HG03095 (cell line): ENCODE measurements around the gene ACTR3C.

Experiments
- ATAC-seq: cut with Tn5 transposase; IDR thresholded peaks from one replicate; pipeline ENCODE4 v1.9.1; 2021; ENCODE audit warnings: moderate library complexity; ENCODE audit not compliant: unreplicated experiment

ACTR3C gene

DNA sequence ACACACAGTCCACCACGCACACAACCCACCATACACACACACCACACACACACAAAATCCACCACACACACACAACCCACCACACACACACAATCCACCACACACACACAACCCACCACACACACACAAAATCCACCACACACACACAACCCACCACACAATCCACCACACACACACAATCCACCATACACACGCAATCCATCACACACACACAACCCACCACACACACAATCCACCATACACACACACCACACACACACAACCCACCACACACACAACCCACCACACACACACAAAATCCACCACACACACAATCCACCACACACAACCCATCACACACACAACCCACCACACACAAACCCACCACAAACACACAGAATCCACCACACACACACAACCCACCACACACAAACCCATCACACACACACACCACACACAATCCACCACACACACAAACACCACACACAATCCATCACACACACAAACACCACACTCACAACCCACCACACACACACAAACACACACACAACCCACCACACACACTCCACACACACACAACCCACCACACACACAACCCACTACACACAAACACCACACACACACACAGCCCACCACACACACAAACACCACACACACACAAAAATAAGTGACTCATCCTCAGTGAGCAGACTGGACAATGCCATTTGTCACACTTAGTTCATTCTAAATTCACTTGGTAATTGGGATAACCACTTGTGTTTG lies 36.4 kb upstream of the ACTR3C start:
- ATAC-seq, result no peak

DNA sequence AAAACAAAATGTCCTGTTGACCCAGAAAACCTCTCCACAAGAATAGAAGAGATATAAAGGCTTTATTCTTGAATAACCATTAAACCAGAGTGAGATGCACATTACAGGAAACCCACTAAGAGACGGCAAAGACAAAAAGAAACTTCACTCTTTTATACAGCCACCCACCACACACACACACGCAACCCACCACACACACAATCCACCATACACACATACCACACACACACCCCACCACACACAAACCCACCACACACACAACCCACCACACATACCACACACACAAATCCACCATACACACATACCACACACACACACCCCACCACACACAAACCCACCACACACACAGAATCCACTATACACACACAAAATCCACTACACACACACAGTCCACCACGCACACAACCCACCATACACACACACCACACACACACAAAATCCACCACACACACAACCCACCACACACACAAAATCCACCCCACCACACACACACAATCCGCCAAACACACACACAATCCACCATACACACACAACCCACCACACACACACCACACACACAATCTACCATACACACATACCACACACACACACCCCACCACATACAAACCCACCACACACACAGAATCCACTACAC lies 35.8 kb upstream of the ACTR3C start:
- ATAC-seq, result no peak

DNA sequence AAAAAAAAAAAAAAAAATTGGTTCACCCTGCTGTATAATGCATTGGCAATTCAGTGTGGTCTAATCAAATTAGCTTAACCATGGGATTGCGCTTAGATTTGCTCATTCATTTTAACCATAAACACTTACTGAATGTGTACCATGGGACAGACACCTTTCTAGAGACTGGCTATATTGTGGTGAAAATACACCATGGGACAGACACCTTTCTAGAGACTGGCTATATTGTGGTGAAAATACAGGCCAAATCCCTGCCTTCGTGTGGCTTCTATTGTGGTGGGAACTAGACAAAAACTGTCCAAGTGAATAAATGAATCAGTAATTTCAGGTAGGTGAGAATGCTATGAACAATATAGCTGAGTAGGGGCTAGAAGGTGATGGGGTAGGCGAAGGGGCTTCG lies 35.1 kb upstream of the ACTR3C start:
- ATAC-seq, result no peak

DNA sequence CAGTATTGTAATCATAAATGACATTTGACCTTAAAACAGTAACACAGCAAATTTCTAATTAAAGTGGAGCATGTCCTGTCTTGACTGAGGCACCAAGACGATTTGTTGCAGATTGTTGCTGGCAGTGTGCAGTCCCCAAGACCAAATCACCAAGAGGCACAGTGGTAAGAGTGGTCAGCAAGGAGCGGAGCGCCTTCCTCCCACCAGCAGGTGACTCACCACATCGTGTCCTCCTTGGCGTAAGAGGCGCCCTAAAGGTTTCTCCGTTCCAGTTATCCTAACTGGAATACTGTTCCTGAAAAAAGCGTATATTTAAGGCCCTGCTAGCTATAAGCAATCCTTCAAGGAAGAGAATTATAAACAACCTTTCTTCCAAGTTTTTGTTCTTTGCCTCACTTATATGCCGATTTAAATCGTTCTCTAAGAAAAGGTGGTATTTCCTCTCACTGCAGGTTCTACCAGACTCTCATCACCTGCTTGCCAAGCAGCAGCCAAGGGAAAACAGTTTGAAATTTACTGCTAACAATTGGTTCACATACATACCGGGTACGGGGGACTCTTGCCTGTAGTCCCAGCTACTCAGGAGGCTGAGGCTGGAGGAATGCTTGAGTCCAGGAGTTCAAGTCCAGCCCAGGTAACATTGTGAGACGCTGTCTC lies 34.6 kb upstream of the ACTR3C start:
- no peak for ATAC-seq

DNA sequence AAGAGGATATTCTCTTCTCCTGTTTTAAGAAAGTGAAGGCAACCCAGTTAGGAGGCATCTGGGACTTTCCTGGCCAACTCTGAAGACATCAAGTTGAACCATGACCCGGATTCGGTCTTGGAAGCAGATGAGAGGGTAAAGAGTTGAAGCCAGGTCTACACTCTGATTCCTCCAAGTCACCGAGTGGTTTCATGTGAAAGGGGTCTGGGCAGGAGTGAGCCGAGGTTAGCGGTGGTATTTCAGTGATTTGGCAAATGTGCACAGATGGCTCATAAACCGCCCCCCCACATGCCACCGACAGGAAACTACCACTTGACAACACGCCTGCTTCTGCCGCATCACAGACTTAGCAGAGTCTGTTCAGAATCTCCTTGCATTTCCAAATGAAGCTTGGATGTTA lies 33.9 kb upstream of the ACTR3C start:
- no peak for ATAC-seq

DNA sequence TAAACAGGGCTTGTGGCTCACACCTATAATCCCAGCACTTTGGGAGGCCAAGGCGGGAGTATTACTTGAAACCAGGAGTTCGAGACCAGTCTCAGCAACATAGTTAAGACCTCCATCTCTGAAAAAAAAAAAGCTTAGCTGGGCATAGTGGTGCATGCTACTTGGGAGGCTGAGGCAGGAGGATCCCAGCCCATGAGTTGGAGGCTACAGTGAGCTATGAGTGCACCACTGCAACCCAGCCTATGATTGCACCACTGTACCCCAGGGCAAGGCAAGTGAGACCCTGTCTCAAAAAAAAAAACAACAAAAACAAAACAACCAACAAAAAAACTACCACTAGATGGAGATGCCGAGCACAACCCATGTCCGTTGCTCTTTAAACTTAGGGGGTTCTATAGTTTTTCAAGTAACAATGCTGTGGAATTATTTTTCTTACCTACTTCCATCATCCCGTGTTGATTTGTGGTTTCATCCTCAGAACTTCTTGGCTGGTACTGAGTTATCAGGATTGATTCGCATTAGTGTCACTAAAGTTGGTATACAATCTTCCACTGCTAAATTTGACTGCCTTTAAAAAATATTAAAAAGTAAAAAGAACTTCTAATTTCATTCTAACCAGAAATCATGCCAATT lies 33.0 kb upstream of the ACTR3C start:
- no peak for ATAC-seq

DNA sequence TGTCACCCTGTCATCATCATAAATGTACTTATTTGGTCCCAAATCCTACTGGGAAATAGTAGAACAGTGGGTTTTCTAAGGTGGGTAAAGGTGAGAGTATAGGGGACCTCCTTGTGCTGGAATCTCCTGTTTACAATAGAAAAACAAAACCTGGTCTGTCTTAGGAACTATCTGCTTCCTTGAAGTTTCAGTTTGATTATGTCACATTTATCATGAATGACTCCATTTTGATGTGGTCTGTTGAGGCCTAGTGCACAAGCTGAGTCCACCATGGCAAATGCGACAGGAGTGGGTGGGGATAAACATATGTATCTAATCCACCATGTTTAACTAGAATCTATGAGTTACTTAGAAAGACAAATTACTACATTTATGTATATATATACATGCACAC lies 32.3 kb upstream of the ACTR3C start:
- no peak for ATAC-seq

DNA sequence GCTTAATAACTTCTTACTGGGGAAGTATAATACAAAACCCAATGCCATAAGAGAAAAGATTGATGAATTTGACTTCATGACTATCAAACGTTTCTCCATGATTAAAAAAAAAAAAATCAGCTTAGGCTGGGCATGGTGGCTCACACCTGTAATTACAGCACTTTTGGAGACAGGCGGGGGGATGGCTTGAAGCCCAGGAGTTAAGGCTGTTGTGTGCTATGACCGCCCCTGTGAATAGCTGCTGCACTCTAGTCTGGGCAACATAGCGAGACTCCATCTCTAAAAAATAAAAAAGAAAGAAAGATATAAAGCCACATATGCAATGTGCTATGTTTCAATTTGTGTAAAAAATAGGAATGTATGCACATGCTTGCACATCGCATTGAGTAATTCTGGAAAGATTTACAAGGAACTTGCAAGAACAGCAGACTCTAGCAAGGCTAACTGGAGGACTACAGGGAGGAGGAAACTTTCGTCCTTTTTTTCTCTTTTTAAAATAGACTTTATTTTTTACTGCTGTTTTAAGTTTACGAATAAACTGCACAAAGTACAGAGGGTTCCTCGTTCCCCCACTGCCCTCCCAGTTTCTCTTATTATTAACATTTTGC lies 28.3 kb upstream of the ACTR3C start:
- no peak for ATAC-seq

DNA sequence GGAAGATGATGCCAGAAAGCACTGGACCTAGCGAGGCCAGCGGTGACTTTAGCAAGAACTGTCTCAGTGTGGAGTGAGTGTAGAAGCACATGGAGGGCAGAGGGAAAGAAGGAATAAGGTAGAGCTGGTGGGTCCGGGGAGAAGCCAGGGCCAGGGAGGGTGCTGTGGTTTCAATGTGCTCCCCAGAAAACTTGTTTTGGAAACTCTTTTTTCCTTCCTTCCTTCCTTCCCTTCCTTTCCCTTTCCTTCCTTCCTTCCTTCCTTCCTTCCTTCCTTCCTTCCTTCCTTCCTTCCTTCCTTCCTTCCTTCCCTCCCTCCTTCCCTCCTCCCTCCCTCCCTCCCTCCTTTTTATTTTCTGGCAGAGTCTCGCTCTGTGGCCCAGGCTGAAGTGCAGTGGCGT lies 23.6 kb upstream of the ACTR3C start:
- no peak for ATAC-seq

DNA sequence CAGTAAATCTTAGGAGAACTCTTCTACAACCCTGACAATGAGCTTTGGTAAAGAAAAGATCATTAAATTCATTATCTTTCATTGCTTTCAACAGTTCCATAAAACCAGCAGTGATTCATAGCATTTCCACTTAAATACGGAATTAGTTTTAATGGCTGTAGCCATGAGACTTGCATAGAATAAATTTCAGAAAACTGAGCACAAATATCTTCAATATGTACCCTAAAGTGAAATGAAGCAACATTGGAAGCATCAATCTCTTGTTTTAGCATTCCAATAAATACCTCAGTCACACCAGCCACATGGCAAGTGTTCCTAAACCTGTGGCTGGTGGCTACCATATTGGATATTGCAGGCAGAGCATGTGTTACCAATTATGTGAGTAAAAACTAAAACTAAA lies 21.7 kb upstream of the ACTR3C start:
- no peak for ATAC-seq

DNA sequence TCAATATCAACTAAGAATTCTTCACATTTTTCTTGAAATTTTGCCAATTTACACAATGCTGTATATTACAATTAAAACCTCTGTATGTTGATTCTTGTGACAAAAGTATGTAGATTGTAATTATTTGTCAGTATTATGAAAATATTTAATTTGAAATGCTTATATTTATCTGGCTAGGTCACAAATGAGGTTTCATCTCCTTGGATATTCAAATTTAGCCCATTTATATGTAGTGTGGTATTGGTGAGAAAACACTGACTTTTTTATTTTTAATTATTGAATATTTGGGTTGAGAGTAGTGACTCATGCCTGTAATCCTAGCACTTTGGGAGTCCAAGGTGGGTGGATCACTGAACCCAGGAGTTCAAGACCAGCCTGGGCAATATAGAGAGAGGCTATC lies 21.0 kb upstream of the ACTR3C start:
- ATAC-seq, result no peak

DNA sequence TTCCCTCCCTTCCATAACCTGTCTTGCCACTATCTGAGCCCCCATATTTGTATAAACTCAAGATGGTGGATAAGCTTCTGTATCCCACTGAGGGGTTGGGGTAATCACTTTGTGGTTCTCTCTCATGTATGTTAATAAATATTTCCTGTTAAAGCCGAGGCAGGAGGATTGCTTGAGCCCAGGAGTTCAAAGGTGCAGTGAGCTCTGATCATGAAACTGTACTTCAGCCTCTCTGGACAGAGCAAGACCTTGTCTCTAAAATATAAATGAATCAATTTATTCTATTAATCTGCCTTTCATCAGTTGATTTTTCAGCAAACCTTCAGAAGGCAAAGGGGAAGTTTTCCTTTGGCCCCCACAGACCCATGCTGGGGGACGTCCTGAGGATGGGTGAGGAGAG lies 19.9 kb upstream of the ACTR3C start:
- ATAC-seq, result no peak

DNA sequence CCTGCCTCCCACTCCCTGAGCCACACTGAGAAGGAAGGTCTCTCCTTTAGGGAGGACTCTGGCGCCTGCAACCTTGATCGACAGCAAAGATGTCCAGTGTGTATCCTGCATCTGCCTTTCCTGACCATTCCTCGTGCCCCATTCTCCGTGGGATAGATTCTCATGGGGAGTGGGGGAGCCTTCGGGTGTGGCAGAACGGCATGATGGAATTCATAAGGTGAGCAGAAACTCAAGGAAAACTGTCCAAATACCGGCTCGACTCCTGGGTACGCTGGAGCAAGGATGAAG lies 18.7 kb upstream of the ACTR3C start:
- no peak for ATAC-seq

DNA sequence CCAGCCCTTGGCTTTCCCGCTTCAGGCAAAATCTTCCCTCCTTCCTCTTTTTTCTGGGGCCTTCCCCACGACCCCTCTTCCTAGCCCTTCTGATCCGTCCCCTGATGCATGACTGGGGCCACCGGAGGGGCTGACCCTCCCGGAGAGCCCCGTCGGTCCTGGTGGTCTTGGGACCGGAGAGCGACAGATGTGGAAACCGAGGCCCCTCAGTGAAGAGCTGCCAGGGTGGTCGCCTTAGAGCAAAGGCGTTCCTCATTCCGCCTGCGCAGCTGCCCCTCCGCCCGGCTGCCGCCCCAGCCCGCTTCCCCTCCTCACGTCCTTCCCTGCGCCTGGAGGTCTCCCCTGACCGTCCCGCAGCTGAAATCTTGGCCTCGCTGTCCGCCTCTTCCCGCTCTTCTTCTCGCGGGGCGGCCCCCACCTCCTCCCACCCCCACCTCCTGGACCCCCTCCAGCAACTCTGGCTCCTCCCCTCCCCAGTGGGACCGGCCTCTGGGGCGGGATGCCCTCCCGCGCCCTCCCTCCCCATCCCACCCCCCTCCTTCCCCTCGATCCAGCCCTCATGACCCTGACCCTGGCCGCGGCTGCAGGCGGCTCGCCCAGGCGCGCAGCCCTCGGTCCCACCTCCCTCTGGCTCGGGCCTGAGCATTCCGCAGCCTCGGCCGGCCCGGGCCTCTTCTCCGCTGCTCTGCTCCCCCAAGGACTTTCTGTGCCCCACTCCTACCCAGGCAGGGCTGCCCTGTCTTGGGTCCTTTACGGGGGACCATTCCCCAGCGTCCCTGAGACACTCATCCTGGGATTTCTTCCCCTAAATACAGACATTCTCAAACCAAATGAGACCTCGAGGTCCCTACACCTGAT lies 18.1 kb upstream of the ACTR3C start, which contains the start of gene RARRES2:
Gene RARRES2 (minus strand): TSS at position 367 of the 858 bp plus-strand sequence. CDS start 1,020 bp downstream, outside the sequence.
- no peak for ATAC-seq

DNA sequence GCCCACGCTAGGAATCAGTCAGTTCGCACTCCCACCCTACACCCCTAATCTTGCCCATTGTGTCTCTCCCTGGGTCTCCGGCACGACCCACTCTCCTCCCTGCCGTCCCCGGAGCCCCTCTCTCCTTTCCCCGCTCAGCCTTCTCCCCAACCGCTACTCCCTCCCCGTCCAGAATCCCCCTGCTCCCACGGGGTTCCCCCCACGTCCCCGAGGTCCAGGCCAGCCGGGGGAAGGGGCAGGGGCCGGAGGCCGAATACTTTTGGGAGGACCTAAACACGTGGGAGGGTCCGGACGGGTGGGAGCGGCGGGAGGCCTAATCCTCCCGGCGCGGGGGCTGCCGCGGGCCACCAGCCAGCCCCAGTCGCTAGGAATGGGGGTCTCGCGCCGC lies 17.5 kb upstream of the ACTR3C start:
- ATAC-seq, result no peak

DNA sequence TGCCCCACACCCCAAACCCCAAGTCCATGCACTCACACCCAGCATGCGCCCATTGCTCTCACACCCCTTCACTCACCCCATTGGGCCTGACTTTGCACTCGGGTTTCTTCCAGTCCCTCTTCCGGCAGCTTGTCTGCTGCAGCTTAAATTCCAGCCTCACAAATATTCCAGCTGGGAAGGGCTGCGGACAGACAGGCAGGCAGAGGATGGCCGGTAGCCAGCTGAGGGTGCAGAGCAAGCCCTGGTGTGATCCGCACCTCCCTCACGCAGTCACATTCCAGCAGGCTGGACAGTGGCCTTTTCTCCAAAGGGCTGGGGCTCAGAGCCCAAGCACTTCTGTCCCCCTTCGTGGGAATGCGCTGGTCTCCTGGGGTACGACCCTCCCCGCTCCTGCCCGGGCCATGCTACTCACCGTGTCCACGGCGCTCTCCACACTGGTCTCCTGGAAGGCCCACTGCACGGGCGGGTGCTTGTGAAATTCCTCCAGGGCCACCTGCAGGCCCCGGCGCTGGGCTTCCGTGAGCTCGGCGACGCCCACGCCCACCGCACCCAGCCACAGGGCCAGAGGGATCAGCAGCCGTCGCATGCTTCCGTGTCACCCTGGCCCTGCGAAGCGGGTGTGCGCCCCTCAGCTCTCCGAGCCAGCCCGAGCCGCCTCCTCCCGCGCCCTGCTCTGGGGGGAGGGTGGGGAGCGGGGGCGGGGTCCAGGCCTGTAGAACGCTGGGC lies 16.8 kb upstream of the ACTR3C start:
- ATAC-seq, result no peak

DNA sequence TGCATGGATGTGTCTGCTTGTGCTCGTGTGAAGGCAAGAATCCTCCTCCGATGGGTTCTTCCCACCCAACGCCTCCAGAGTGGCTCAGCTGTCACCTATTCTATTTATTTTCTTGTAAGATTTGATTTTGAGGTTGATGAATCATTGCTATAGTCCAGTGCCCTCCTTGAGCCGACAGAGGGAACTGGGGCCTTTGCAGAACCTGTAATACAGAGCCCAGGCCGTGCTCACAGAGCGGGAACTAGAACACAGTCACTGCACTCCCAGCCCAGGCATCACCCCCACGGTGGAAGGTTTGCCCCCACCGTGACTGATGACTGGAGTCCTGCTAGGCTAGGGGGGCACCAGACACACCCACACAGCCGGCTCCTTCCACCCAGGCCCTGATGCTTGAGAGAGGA lies 16.1 kb upstream of the ACTR3C start:
- no peak for ATAC-seq

DNA sequence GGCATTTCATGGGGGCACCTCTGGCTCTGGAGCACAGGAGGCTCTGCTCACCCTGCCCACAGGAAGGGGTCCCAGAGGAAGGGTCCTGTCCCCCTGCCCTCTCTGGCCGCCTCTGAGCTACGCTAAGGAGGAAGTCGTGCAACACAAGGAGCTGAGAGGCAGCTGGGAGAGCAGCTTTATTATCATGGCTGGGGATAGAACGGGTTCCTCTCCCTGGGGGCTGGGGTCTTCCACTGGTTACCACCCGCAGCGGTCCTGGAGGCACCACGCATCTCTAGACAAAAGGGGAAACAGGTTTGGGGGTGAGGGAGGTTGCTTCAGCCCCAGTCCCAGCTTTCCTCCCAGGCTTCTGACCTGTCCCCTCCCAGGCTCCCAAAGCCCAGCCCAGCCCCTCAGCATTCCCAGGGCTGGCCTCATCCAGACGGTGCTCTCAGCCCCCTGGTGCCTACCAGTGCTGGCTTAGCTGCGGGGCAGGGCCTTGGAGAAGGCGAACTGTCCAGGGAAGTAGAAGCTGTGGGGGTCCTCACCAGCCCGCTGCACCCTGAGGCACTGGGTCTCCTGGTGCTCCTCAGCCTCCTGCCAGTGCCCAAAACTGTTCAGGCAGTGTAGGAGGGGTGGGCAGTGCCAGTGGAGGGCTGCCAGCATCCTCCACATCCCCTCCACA lies 15.0 kb upstream of the ACTR3C start:
- no peak for ATAC-seq

DNA sequence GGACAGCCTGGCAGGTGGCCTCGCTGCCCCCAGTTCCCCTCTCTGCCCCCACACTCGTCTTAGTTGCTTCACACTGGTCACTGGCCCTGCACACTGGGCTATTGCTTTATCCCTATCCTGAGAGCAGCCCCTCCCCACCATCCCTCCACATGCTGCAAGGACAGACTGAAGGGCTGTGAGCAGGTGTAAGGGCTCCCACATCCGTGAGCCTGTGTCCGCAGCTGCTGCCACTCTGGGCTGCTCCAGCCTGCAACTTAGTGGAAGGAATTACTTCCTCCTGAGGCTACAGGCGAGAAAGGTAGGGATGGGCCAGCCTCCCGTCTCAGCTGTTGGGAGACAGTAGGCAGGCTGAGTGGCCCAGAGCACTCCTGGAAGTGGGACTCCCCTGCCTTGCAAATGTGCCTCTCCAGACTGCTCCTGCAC lies 14.3 kb upstream of the ACTR3C start:
- no peak for ATAC-seq
